Ascending aorta (tissue), 2 donors: ENCODE results near the gene RALGAPA1. TPM values are rescaled to one million over a fixed set of nuclear protein-coding genes. Genes with fewer than 3 reads are reported as not detected.

Source experiments
- DNase-seq, 2 donors: peaks; one replicate each; pipeline ENCODE4 v3.0.0-alpha.2; 2019; ENCODE audit warnings: low spot score in 2 of 2
- H3K27ac ChIP-seq, 2 donors: fragments of 200-600 bp; sonication (generic); one replicate each; pipeline ENCODE4 v1.5.1; 2016 to 2017; ENCODE audit warnings: mild to moderate bottlenecking in 1 of 2
- H3K27me3 ChIP-seq: fragments of 200-600 bp; sonication (generic); one replicate; pipeline ENCODE4 v1.5.1; 2017
- H3K36me3 ChIP-seq, 2 donors: fragments of 200-600 bp; sonication (generic); one replicate each; pipeline ENCODE4 v1.5.1; 2016
- H3K4me1 ChIP-seq, 2 donors: fragments of 200-600 bp; sonication (generic); one replicate each; pipeline ENCODE4 v1.5.1; 2016 to 2017; ENCODE audit warnings: mild to moderate bottlenecking in 1 of 2
- H3K4me3 ChIP-seq, 2 donors: fragments of 200-600 bp; sonication (generic); one replicate each; pipeline ENCODE4 v1.5.1; 2016 to 2017; ENCODE audit warnings: mild to moderate bottlenecking in 1 of 2
- H3K9me3 ChIP-seq, 2 donors: fragments of 200-600 bp; sonication (generic); one replicate each; pipeline ENCODE4 v1.5.1; 2016
- intact Hi-C: fragments of 100-400 bp; cut with DNase I; formaldehyde crosslinking; loops from one replicate; pipeline ENCODE4 v1.15.1; 2023
- total RNA-seq: library from RNA; depleted of rRNA; stranded (reverse); fragments of >200 nt; gene quantifications from one replicate; pipeline ENCODE4 v1.1.0, GENCODE V29; 2016
- TF ChIP-seq, protein P1 (sequence below), 3 experiments: fragments of 200-600 bp in 2 of 3; fragments of 450-650 bp in 1 of 3; sonication (generic) in 2 of 3; IDR thresholded peaks; one replicate each; pipeline ENCODE4 v1.5.1; 2016 to 2019; ENCODE audit warnings: antibody characterized with exemption in 3 of 3, mild to moderate bottlenecking in 1 of 3, moderate library complexity in 1 of 3

Gene RALGAPA1
- total RNA-seq, 1 donor from 2014 or later, result 101 TPM

DNA sequence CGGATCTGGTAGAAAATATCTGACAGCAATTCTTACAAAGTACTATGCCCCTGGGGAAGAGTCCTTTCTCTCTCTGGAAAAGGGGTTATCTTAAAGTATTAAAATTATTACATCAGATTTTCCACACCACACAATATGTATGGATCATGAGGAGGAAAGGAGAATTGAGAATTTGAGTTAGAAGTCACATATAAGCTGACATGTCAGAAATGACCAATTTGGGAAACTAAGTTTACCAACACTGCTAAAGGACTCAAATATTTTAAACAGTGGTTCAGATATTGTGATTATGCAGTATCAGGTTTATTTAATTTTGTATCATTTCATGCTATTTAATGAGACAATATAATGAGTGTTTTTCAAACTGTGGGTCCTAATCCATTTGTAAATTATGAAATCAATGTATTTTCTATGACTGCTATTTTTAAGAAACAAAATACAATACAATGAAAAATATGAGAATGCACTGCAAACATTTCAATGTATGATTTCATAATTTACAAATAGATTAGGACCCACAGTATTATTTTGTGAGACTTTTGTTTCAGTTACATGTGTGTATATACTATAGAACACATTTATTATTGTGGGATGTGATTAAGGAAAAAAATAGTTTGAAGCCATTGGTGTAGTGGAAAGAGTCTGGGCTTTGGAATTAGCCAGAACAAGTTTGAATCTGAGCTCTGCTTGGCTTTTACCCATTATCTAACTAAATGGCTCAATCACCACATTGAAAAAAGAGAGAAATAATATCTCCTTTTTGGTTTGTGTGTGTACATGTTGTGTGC, 276.9 kb downstream of the RALGAPA1 start:
- Histone ChIP-seq H3K36me3 (no peaks in the 10 kb centered on the region), H3K27me3 (peaks cover 25% of the 10 kb centered on the region), H3K27ac (no peak overlapping the region), H3K9me3 (no peaks in the 10 kb centered on the region), H3K4me1 (peaks cover 19 to 24% of the 10 kb centered on the region in 2 donors), H3K4me3 (no peak overlapping the region)
- DNase-seq, result no peak
- TF ChIP-seq, protein P1, sequence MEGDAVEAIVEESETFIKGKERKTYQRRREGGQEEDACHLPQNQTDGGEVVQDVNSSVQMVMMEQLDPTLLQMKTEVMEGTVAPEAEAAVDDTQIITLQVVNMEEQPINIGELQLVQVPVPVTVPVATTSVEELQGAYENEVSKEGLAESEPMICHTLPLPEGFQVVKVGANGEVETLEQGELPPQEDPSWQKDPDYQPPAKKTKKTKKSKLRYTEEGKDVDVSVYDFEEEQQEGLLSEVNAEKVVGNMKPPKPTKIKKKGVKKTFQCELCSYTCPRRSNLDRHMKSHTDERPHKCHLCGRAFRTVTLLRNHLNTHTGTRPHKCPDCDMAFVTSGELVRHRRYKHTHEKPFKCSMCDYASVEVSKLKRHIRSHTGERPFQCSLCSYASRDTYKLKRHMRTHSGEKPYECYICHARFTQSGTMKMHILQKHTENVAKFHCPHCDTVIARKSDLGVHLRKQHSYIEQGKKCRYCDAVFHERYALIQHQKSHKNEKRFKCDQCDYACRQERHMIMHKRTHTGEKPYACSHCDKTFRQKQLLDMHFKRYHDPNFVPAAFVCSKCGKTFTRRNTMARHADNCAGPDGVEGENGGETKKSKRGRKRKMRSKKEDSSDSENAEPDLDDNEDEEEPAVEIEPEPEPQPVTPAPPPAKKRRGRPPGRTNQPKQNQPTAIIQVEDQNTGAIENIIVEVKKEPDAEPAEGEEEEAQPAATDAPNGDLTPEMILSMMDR (IDR thresholded peaks at IDR 0.05), result no peak
- intact Hi-C loops, result no loop called here

- Histone ChIP-seq H3K9me3 (peaks cover 0 to 6% of the 10 kb centered on the region in 2 donors), H3K4me3 (no peak overlapping the region), H3K36me3 (no peaks in the 10 kb centered on the region), H3K4me1 (no peaks in the 10 kb centered on the region), H3K27ac (no peak overlapping the region), H3K27me3 (no peaks in the 10 kb centered on the region)
- no peak for DNase-seq
- intact Hi-C loops, result no loop called here
- TF ChIP-seq, protein P1 (IDR thresholded peaks at IDR 0.05), result no peak
Measured at GRCh38 chr14:35526962-35527361, 282.1 kb downstream of the RALGAPA1 start.

GRCh38 chr14:35525695-35526094, 283.4 kb downstream of the RALGAPA1 start:
- H3K27me3 ChIP-seq, result no peaks in the 10 kb centered on the region
- intact Hi-C loops, result no loop called here
- H3K4me1 ChIP-seq, result no peaks in the 10 kb centered on the region
- TF ChIP-seq, protein P1 (IDR thresholded peaks at IDR 0.05), result no peak
- DNase-seq, result no peak
- H3K4me3 ChIP-seq, result no peak overlapping the region
- H3K36me3 ChIP-seq, result no peaks in the 10 kb centered on the region
- H3K9me3 ChIP-seq, result peaks cover 0 to 6% of the 10 kb centered on the region in 2 donors
- H3K27ac ChIP-seq, result no peak overlapping the region

DNA sequence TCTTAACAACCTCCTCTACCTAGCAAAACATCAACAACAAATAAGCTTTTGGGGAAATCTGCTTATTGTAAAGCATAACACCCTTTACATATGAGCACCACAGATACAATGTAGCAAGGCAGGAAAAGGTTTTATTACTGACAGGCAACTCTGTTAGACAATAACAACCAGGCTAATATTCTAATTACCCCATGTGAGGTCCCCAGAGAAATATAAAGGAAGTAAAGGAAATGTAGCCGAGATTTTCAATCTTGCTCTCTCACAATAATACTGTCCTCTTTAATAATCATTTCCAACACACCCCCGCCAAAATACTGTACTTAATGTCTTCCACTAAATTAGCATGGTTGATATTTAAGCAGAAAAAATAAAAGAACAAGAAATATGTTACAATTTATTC, 289.1 kb downstream of the RALGAPA1 start:
- Histone ChIP-seq H3K36me3 (no peaks in the 10 kb centered on the region), H3K4me1 (no peaks in the 10 kb centered on the region), H3K9me3 (no peaks in the 10 kb centered on the region), H3K4me3 (no peak overlapping the region), H3K27ac (no peak overlapping the region), H3K27me3 (no peaks in the 10 kb centered on the region)
- TF ChIP-seq, protein P1 (IDR thresholded peaks at IDR 0.05), result no peak
- intact Hi-C loops, result no loop called here
- DNase-seq, result no peak

DNA sequence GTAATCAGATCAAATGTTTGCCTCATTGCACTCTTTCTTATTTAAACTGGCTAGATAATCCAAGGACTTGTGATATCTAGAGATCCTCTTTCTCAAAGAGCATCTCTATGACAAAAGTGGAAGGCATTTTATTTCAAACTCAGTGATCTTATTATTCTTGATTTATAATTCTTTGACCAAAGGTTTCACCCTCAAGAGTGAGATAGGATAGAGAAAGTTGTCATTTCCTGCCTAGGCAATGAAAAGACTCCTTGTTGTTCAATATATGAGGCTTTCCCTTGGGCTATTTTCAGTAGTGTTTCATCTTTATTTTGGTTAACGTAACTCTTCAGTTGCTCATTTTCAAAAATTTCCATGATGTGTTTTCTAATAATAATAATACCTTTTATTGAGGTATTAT, 293.2 kb downstream of the RALGAPA1 start:
- no peak overlapping the region for H3K4me3 ChIP-seq
- no peaks in the 10 kb centered on the region for H3K9me3 ChIP-seq
- TF ChIP-seq, protein P1 (IDR thresholded peaks at IDR 0.05), result no peak
- H3K4me1 ChIP-seq, result no peaks in the 10 kb centered on the region
- no peak overlapping the region for H3K27ac ChIP-seq
- DNase-seq, result no peak
- H3K27me3 ChIP-seq, result no peaks in the 10 kb centered on the region
- no peaks in the 10 kb centered on the region for H3K36me3 ChIP-seq
- intact Hi-C loops, result no loop called here
